GM18520 (cell line): Measurements from ENCODE around the gene ZFP36L1.

Source experiments
- ATAC-seq: cut with Tn5 transposase; IDR thresholded peaks from one replicate; pipeline ENCODE4 v1.9.1; 2021; ENCODE audit not compliant: unreplicated experiment

The ZFP36L1 gene

GRCh38 chr14:68816183-68816942 is 23.5 kb upstream of the ZFP36L1 start:
- ATAC-seq, result peak; percentile 38

DNA sequence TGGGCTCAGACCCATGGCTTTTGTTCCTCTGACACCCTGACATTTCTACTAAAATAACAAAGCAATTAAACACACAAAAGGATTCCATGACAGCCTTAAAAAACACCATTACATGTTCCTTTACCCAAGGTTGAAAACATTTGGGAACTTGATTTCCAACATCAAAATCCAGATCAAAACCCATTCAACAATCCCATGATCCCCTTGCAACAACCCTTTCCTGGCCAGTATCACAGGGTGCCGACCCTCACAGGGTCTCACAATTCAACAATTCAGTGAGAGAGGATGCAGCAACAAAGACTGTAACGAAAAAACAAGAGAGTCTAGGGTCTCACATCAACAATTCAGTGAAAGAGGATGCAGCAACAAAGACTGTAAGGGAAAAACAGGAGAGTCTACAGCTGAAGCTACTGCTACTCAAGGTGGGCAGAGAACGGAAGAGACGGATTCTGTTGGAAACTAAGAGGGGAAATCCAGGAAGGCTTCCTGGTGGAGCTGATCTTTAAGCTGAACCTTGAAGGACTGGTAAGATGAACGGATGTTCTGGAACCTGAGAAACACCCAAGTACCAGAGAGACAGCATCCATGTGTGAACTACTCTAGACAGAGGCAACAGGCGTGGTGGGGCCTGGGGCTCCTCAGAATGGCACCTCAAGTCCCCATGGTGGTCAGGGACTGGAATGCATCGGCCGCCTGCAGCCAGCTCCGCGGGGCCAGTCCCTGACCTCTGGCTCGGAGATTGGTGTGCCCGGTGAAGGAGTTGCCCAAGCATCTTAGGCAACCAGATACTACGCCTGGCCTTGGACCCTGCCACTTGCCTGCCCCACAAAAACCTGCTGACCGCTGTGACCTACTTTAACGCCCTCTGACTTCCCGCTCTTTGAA is 22.7 kb upstream of the ZFP36L1 start:
- no peak for ATAC-seq

GRCh38 chr14:68814539-68815297 is 21.9 kb upstream of the ZFP36L1 start:
- no peak for ATAC-seq

DNA sequence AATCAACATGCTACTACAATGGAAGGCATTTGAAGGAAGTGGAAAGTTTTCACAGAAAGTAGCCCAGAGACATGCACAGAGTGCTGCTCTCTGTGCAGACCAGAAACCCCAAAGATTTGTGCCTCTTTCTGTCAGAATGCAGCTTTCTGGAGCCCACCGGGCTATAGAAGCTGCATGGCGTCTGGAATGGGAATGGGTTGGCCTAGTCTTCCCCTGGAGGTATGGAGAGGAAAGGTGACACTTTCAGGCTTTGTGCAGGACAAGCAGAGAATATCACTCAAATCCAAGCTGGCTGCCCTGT is 21.3 kb upstream of the ZFP36L1 start:
- ATAC-seq, result no peak

GRCh38 chr14:68813318-68813838 is 20.5 kb upstream of the ZFP36L1 start:
- ATAC-seq, result no peak

DNA sequence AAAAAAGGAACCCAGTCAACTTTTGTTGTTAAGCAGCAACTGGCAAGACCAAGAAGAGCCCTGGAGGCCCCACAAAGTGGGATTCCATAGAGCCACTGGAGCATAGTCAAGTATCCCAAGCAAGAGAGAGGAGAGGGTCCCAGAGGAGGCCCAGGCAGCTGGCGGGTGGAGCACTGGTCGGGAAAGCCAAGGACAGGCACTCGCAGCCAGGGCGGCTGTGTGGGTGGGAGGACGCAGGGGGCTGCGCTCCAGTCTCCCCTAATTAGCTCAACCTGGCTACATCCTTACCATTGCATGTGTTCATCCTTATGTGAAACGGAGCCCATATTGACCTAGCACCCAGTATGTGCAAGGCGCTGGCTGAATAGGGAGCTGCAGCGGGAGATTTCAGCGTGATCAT is 18.3 kb upstream of the ZFP36L1 start:
- ATAC-seq, result no peak

DNA sequence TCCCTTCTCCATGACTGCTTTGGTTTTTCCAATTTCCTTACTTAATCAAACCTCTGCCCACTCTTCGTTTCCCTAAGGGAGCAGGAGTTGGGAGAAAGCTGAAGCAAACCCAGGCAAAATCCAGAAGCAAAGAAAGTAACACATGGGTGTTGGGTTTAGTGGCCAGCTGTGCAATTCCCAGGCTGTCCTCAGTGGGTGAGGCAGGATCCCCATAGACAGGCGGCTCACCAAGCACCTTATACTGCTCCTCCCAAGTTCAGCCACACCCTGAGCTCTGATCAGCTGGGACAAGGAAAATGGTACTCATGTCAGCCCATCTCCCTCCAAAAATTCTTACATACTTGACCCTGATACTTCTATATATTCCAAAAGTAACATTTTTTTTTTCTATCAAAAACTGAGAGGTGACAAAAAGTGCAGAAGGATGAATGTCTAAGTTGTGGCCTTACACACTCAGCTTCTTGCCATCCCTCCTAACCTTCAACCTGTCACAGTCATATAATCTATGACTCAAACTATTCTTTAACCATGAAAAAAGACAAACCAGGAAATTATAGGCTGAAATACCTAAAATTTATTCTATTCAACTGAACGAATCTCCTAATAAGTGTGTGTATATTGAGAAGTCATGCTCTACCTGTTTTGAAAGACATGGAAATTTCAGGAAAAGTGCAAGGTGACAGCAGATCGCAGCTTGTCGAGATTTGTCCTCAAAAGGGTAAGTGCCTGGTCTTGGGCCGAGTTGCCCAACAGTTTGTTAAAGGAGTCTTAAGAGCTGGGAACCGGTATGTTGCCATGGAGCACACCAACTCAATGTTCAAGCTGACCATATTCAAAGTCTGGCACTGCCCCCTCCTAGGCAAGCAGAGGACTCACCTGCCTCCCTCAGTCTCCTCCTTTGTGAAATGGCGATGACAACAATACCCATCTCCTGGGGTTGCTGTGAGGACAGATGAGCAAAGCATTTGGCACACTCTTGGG is 17.6 kb upstream of the ZFP36L1 start:
- ATAC-seq, result no peak

- ATAC-seq, result no peak
Observed at GRCh38 chr14:68809524-68809923, 16.7 kb upstream of the ZFP36L1 start.

- no peak for ATAC-seq
Observed at GRCh38 chr14:68808696-68809480, 16.0 kb upstream of the ZFP36L1 start.

- no peak for ATAC-seq
Observed at GRCh38 chr14:68807987-68808386, 15.1 kb upstream of the ZFP36L1 start.

DNA sequence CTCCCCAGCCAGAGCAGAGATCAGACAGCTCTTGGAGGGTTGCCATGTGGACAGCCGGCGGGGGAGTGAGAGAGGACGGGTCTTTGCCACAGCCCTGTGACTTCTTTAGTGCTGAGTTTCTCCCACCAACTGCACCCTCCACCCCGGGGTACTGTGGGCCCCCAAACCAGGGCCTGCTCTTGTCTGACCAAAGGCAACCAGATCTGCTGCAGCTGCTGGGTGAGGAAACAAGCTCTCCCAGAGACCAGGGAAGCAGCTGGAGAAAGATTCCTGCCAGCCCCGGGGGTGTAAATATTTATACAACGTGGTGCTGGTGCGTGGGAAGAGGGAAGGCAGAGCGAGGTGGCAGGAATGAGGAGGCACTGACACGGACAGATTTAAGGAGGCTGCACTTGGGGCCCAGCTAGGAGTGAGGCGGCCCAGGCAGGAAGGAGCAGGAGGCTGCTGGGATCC is 14.3 kb upstream of the ZFP36L1 start:
- no peak for ATAC-seq

DNA sequence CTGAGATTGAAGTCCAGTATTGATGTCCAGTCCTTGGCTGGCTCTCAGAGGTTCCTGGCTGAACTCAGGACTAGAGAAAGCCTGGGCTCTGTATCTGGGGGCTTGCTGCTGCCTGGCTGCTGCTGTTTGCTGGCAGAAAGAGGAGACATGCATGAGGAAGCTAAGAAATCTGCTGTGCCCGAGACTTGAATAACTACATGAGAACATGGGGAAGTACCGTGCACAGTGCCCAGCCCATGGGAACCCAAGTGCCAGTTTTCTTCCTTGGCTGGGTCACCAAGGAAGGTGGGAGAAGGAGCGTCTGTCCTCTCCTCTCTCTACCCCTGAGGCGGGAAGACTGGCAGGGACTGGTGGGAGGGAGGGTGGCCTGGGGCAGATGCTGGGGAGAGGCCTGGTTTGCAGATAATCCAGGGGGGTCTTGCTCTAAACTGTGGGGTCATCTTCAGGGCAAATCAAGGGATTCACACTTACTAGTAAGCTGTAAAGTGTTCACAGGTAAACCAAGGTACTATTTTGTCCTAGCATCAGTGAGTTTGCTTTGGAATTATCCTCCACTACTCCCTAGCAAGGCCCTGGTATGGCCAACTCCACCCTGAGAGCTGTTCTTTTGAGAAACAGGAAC is 13.8 kb upstream of the ZFP36L1 start:
- ATAC-seq, result no peak

DNA sequence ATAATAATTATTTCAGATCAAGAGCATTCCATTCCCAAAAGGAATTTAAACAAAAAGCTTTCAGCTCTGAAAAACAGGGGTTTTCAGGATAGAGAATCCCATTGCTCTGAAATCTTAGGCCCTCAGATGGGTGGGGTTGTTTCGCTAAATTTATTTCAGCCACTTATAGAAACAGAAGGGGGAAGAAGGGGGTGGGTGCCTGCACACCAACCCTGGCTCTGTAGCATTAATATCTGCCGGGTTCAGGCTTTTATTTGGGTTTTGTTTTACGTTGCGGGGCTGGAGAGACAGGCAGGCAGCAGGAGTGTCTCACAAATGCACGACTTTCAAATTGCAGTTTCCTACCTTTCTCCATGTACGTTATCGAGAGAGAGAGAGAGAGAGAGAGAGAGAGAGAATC is 12.5 kb upstream of the ZFP36L1 start:
- ATAC-seq, result no peak

- ATAC-seq, result no peak
Observed at GRCh38 chr14:68801631-68802030, 8.8 kb upstream of the ZFP36L1 start.

- ATAC-seq, result no peak
Observed at GRCh38 chr14:68800953-68801352, 8.1 kb upstream of the ZFP36L1 start.

GRCh38 chr14:68800390-68800789 is 7.5 kb upstream of the ZFP36L1 start:
- no peak for ATAC-seq

DNA sequence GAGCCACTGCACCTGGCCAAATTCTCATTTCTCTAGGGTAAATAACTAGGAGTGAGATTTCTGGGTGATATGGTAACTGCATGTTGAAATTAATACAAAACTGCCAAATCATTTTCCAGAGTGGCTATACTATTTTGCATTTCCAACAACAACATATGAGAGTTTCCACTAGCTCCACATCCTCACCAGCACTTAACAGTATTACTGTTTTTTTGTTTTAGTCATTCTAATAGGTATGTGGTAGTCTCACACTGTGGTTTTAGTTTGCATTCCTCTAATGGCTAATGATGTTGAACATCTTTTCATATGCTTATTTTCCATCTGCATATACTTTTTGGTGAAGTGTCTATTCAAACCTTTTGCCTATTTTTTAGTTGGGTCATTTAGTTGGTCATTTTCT is 5.8 kb upstream of the ZFP36L1 start:
- ATAC-seq, result no peak

DNA sequence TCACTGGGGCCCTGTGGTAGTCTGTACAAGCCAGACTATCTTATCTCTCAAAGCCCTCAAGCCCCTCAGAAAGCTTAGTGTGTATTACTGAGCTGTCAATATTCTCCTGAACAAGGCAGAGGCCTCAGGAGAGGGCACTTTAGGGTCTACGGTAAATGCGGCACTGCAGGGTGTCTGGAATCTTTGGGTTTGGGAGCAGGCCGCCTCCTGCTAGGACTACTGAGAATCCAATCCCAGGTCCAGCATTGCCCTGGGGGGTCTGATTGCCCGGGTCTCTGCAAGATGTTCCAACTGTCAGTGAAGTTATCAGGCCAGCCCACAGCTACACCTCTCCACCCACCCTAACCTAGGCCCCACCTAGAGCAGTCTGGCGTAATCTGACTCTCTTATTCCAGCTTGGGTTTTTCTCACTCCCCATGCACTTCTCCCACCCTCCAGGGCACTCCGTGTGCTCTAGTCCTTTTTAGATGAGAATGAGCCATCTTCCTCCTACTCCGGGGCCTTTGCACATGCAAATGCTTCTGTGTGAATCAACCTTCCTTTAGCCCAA is 4.3 kb upstream of the ZFP36L1 start:
- ATAC-seq, result no peak
